ENCODE measurements around the gene RUVBL1.

The RUVBL1 gene

DNA sequence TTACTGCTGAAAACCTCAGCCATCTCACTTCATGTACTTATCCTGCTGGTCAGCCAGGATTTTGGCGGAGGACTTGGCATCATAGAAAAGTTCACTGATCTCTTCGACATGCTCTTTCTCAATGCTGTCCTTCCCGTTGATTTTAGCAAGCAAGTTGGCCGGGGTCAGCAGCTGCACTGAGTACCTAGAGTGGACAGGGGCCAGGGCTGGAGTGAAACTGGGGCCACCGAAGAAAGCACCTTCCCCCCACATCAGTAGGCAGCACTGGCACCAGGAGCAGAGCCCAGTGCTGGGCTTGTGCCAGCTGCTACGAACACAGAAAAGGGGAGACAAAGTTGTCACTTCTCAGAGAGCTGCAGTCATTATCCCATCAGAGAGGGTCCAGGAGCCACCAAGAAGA lies 42.4 kb downstream of the RUVBL1 start:
- no peak for DNase-seq

DNA sequence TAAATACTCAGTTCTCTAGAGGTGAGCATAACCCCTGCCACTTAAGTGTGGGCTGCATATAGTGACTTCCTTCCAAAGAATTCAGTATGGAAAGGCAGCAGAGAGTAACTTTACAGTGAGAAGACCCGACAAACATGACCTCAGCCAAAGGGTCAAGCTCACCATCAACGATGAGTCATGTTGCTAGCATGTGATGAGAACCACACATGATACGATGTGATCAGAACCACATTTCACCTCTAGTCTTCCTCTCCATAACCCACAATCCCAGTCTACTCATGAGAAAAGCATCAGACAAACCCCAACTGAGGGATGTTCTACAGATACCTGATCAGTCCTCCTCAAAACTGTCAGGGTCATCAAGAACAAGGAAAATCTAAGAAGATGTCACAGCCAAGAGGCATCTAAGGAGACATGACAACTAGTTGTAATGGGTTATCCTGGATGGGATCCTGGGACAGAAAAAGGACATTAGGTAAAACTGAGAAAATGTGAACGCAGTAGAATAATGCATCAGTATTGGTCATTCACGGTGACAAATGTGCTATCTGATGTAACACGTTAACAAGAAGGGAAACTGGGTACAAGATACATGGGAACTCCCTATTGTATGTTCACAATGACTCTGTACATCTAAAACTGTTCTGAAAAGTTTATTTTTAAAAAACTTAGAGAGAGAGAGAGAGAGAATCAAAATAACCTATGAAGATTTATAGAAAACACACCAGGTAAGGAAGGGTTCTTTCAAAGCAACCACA lies 43.1 kb downstream of the RUVBL1 start:
- DNase-seq = no peak

DNA sequence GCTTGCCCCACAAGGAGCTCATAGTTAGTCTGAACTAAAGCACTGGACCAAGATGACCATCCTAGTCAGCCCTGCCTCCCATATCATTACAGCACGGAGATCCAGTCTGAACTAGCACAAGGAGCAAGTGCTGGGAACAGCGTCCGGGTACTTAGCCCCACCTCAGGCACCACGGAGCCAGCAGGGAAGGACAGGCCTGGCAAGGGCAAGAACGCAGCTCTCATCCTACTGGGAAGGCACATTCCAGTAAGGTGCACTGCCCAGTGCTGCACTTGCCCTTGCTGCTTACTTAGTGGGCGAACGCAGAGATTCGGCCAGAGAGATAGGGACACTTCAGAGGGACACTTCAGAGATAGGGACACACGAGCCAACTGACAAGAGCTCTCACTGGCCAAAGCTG lies 43.8 kb downstream of the RUVBL1 start:
- no peak for DNase-seq

DNA sequence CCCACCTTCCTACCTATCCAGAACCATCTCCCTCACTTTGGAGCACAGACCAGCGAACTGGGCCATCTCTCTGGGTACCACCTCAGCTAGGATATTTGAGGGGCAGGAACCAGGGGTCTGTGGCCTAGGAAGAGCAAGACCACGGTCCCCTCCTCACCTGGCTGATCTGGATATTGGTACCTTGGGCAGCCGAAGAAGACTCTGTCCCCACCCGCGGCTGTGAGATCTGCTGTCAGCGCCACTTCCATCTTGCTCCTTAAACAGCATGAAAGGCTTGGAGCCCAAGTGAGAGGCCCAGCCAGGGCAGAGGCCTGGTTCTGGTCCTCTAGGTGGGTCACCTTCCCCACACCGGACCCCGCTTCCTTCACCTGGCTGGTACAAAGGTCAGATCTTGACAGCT lies 44.7 kb downstream of the RUVBL1 start:
- no peak for DNase-seq

DNA sequence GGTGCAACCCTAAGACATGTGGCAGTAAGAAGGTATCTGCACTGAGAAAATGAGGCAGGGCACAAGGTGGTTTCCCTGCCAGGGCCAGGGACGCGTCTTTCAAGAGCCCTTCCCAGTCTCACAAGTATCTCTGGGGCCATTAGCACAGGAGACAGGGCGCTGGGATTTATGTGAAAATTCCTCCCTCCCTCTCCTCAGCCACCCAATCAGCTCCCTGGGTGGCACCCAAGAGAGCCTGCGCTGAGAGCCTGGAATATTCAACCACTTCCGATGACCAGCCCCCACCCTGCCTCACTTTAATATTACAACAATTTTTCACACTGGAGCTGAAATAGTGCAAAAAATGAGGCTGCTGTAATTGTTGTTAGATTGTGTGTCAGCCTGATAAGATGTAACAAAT lies 45.3 kb downstream of the RUVBL1 start:
- DNase-seq = no peak

DNA sequence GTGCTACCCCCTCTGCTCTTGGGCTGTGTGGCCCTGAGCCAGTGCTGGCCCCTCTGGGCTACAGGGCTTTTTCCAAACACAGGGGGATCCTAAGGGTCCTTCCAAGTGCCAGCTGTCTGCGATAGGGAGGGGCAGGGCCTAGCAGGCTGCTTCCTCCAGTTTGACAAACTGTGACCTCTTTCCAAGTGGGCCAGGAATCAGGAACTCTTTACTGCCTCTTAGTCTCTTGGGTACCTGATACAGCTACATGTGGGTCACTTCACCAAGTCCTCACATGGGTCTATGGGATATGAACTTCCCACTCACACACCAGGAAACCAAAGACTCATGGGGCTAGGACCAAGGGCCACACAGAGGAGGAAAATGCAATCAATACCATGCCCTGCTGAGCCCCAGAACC lies 45.9 kb downstream of the RUVBL1 start:
- DNase-seq = no peak

DNA sequence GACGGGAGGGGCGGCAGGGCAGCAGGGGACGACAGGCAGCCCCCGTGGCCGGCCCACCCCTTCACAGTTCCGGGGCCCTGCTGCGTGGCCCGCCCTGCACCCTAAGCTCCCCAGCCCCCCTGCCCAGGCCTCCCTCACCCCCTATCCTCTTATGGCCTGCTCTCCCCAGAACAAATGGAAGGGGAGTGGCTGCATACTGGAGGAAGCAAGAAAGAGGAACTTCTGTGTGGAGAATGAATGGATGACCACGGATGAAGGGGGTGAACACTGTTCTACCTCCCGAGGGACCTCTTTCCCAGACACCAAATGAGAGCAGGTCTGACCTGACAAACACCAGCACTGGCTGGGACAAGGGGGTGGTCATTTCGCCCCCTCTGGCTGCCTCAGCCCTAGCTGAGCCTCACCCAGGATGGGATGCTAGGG lies 46.4 kb downstream of the RUVBL1 start:
- DNase-seq = no peak

DNA sequence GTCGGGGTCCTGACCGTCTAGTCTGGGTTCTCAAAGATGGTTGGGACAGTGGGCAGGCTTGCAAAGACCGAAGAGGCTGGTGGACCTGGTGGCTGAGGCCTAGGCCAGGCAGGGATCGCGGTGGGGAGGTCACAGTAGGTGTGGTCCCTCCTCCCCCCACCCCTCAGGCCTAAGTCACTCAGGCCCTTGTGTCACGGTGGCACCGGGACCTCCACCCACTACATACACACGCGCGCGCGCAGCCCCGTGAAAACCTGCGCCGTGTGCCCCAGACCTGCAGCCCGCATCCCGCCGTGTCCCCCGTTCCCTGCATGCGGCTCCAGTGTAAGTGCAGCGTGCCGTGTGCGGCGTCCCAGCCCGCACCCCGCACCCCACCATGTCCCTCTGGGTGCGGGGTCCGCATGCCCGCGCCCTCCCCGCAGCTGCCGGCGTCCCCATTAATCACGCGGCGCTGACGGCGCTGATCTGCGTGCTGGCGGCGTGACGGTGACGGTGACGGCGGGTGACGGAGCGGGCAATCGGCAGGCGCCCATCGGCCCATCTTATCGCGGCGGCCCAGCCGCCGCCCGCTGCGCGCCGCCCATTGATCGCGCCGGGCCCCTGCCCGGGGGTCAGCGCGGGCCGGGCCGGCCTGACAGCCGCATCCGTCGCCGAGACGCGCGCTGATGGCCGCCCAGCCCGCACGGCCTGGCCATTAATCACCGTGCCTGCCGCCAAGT lies 47.0 kb downstream of the RUVBL1 start:
- DNase-seq = peak; percentile 47

DNA sequence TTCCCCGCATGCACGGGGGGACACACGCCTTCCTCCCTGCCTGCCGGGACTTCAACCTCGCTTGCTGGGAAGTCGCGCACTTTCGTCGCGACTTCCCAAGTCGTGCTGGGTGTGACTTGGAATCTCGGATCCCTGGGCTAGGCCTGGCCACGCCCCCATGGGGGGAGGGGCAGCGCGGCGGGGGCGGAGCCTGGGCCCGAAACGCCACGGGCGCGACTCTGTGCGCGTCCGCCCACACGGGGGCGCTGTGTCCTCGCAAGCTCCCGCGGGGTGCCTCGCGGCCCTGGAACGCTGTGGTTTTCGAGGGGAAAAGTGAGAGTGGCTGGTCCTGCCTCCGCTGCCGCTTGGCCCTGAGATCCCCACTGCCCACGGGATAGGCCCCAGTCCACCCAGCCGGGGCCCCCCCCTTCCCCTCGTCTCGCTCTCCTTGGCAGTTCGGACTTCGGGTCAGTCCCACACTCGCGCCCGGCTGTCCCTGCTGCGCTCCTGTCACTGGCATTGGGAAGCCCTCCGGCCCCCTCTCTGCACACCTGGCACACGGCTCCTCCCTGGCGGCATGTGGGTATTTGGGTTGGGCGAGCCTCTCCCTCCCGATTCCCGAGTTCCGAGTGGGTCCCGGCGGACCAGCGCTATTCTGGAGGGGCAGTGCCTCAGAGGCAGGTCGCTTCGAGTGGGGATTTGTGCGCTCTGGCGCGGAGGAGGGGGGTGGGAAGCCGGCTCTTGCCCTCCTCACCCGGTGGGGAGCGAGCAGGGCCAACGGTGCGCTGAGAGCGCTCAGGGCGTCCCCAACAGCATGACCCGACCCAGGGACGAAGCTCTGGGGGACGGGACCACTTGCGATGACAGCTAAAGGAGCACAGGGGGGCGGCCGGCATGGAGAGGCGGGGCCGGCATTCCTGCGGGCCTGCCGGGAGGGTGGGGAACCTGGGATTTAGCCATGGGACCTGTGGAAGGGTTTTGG lies 47.8 kb downstream of the RUVBL1 start:
- peak; percentile 91 for DNase-seq

DNA sequence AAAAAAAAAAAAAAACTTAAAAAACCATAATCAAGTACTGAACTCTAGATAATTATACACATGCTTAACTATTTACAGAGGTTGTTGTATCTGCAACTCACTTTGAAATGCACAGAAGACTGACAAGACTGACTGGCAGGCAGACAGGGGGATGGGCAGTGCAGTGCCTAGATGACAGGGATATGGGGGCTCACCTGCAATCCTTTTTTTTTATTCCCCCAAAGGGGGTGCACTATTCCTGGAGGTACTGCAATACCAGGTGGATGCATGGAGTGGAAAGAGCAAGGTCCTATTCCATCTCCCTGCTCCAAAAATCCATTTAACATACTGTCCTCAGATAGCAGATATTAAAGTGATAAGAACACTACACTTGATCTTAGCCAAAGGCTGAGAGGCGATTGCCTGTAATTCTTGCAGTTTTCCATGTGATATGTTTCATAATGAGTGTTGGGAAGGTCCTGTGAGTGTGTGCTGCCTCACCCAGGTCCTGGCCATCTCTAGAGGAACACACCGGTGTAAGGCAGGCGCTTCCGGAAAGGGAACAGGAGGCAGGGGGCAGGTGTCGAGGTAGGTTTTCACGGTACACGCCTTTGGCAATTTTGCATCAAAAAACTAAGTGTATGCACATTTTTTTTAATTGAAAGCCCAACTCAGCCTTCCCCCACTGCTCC lies 48.6 kb downstream of the RUVBL1 start:
- DNase-seq = no peak

DNA sequence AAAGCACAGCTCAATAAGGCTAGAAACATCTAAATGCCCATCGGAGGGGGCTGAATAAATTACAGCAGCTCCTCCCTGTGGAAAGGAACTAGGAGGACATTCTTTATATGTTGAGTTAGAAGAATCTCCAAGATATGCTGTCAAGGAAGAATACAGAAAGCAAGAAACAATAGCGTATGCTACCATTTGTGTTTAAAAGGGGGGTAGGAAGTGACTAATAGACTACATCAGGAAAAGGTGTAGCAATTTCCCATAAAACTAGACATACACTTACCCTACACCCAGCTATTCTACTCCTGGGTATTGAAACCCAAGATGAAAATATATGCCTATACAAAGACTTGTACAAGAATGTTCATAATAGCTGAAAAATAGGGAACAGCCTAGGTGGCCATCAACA lies 49.8 kb downstream of the RUVBL1 start:
- DNase-seq = no peak

DNA sequence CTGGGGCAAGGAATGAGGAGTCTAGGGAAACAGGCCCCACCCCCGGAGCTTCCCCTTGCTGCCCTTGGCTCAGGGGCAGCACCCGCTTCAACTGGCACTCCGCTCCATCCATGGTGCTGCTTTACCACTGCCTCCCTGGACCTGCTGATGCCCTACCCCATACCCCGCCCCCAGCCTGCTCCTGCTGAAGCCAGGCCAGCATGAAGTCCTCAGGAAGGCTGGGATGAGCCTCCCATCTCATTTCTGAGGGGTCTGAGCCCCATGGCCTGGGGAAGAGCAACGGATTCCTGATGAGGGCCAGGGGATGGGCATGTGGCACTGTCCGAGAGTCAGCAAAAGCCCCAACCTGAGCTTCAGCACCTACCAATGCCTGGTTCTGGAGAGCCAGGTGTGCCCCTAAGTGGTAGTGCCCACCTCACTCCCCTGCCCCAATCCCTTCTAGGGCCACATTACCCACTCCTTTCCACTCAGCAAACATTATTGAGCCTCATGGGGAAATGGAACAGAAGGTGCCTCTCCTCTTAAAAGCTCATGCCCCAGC lies 50.4 kb downstream of the RUVBL1 start:
- DNase-seq = no peak

DNA sequence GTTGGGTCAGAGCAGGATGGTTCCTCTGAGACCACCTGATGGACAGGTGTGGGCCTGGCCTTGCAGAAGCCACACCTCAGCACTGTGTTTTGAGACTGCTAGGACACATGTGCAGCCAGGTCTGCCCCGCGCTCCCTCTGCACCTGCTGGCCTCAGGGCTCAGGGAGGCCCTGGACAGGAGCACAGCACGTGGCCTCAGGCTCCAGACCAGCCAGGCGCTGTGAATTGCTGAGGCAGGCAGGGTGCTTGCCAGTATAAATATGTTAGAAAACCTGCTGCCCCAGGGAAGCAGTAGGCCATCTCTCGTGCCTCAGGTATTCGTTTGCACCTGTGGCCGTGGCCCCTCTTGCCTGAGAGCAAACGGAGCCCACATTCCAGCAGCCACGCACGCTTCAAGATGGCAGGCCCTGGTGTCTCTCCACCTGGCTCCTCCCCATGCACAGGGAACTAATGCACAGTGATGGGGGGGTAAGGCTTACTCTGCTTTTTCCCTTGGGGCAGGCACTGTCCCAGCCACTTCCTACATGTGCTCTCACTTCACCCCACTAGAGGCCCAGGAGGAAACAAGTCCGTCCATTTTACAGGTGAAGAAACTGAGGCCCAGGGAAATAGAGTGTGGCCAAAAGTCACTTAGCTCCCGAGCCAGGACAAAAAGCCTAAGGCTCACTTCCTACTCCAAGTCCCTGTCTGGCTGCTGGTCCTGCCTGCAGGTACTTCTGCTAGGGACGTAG lies 51.0 kb downstream of the RUVBL1 start:
- no peak for DNase-seq

DNA sequence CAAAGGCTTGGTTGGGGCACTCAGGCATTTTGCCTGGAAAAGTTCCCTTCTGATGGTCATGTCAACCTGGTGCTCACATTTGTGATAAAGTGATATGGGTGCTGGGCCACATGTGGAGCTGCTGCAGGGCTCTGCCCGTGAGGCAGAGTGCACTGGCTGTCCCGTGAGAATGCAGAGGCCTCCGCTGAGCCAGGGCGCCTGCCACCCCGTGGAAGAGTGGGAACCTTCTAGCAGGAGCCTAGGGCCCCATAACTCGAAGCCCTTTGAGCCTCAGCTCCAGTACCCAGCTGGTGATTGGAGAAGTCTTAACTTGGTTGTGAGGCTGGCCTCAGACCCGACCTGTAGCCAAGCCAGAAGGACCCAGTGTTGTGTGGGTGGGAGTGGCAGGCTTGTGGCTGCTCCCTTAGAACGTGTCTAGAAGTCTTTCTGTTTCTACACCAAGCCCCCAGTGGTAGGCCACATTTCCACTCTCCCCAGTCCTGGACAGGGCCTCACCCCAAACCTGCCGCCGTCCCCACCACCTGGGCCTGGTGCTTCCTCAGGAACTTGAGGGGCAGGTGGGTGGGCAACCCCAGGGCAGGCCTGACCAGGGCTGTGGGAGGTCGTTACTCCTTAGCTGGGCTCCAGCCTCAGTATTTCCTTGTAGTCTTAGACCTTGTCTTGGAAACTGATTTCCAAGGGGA lies 51.7 kb downstream of the RUVBL1 start:
- no peak for DNase-seq

DNA sequence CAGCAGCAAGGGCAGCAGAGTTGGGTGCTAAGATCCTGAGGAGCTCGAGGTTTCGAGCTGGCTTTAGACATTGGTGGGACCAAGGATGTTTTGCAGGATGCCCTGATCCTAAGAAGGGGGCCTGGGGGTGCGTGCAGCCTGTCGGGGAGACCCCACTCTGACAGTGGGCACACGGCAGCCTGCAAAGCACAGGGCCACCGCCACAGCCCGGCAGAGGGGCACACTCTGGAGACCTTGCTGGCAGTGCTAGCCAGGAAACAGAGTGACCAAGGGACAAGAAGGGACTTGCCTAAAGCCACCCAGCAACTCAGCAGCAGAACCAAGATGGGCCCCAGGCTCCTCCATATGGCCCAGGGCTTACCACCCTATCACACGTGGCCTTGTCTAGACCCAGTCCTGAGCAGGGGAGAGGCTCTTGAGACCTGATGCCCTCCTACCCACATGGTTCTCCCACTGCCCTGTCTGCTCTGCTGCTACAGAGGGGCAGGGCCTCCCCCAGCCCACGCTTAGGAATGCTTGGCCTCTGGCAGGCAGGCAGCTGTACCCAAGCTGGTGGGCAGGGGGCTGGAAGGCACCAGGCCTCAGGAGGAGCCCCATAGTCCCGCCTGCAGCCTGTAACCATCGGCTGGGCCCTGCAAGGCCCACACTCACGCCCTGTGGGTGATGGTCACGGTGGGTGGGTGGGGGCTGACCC lies 52.6 kb downstream of the RUVBL1 start:
- DNase-seq = no peak

DNA sequence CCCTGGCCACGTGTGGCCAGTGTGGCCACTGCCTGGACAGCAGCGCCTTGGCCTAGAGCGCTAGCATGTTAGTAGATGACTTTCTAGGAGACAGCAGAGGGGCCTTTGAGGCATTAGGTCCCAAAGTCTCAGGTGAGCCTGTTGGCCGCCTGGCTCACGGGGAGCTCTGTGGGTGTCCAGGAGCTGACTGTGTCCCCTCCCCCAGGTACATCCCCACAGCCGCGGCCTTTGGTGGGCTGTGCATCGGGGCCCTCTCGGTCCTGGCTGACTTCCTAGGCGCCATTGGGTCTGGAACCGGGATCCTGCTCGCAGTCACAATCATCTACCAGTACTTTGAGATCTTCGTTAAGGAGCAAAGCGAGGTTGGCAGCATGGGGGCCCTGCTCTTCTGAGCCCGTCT lies 54.3 kb downstream of the RUVBL1 start:
- no peak for DNase-seq

DNA sequence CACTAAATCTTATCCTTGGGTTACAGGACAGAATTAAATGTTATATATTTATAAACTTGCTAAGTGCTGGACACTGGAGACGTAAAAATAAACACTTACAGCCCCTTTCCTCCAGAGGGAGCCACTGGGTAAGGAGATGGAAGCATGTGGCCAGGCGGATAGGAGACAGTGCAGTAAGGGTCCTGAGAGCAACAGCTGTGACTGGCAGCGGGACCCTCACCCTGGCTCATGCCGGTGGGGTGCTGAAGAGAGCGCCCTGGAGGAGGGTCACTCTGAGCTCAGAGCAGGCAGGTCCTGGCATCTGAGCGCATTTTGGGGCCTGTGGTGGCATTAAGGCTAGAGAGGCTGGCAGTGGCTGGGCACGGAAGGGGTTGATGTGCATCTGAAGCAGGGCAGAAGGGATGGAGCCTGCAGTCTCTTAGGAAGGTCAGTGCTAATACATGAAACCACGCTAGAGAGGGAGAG lies 55.4 kb downstream of the RUVBL1 start:
- DNase-seq = peak; percentile 35

DNA sequence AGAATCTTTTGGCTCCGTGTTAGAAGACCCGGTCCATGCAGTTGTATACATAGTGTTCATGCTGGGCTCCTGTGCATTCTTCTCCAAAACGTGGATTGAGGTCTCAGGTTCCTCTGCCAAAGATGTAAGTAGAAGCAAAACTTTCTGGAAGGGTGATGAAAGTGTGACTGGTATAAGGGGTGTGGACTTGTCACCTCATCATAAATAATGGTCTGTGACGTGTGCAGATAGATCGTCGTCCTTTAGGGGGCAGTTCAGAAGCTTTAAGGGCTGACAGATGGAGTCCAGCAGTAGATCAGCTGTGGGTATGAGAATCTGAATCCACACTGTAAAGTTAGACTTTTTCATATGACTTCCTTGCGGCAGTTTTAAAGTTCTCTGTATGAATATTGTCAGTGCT lies 56.1 kb downstream of the RUVBL1 start:
- no peak for DNase-seq

DNA sequence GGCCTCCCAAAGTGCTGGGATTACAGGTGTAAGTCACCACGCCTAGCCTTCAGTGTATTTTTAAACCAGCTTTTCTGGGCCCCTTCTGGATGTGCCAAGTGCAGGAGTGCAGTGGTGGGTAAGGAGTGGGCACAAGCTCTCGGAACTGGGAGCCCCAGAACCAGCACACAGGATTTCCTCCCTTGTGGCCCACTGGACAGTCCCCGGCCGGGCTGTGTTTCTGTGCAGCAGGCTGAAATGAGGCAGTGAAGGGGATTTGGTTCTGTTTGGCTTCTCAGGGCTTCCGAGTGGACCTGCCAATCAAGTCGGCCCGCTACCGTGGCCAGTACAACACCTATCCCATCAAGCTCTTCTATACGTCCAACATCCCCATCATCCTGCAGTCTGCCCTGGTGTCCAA lies 56.9 kb downstream of the RUVBL1 start:
- DNase-seq = no peak

DNA sequence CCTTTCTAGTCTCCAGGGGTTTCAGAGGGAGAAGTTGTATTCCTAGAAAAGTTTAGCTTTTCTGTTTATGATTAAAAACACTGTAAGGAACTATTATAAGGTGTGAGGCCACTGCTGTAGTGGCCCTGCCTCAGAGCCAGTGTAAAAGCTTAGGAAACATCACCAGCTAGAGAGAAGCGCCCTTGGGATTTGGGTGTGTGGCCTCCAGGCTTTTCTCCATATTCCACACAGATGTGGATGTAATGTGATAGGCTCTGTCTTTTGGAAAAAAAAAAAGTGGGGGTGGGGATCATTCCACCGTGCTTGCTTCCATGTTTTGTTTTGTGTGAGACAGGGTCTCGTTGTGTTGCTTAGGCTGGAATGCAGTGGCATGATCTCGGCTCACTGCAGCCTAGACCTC lies 57.5 kb downstream of the RUVBL1 start:
- DNase-seq = no peak

All from CD4-positive, alpha-beta T cell treated with Interleukin-17A for 4 hours (primary cell).